SK-N-DZ (cell line): ENCODE results near the gene SCNN1A.

Experiments used
- small RNA-seq, 2 experiments: library from RNA; depleted of rRNA; stranded (forward); fragments of <200 nt; gene quantifications; one replicate each; pipeline ENCODE3, GENCODE V24; 2014

The SCNN1A gene

Small RNA genes lying within 50 kb of the gene (small RNA-seq; reads per million reads assigned to genes)
- 0 reads per million in 2 experiments for gene RN7SL391P
